Activated CD8-positive, alpha-beta T cell treated with anti-CD3 and anti-CD28 coated beads for 36 hours (primary cell): ENCODE results near the gene LACRT. TPM values are rescaled to one million over a fixed set of nuclear protein-coding genes. Genes with fewer than 3 reads are reported as not detected.

Experiments used
- ATAC-seq: fragments of 200-7000 bp; cut with Tn5 transposase; one replicate; pipeline ENCODE4 v1.10.0; 2021; ENCODE audit warnings: mild to moderate bottlenecking, moderate library complexity
- CTCF ChIA-PET: fragments of 350-600 bp; sonication (Branson Sonifier 250); formaldehyde crosslinking; loops from one replicate; lab custom pipeline; 2021; ENCODE audit warnings: antibody characterized with exemption; lab: Charles Lee
- POLR2A ChIA-PET: fragments of 350-600 bp; sonication (Branson Sonifier 250); formaldehyde crosslinking; loops from one replicate; lab custom pipeline; 2021; ENCODE audit warnings: antibody characterized with exemption; lab: Charles Lee
- DNase-seq: peaks from one replicate; pipeline ENCODE4 v3.0.0-alpha.2; 2020
- H3K27ac Mint-ChIP-seq: one replicate; pipeline ENCODE4 v1.8.0; 2021; ENCODE audit warnings: mild to moderate bottlenecking, mixed read lengths
- H3K27me3 Mint-ChIP-seq: one replicate; pipeline ENCODE4 v1.8.0; 2021; ENCODE audit warnings: mixed read lengths
- H3K36me3 Mint-ChIP-seq: one replicate; pipeline ENCODE4 v1.8.0; 2021; ENCODE audit warnings: low read depth, mixed read lengths
- H3K4me1 Mint-ChIP-seq: one replicate; pipeline ENCODE4 v1.8.0; 2021; ENCODE audit warnings: low read depth, mixed read lengths
- H3K4me3 Mint-ChIP-seq: one replicate; pipeline ENCODE4 v1.8.0; 2021; ENCODE audit warnings: mild to moderate bottlenecking, moderate library complexity, mixed read lengths
- H3K9me3 Mint-ChIP-seq: one replicate; pipeline ENCODE4 v1.8.0; 2021; ENCODE audit warnings: mixed read lengths
- intact Hi-C: fragments of 100-400 bp; cut with micrococcal nuclease; formaldehyde crosslinking; loops from one replicate; pipeline ENCODE4 v1.10.0; 2022
- total RNA-seq, 2 experiments: library from RNA; stranded (reverse); gene quantifications; one replicate each; pipeline ENCODE4 v1.2.3, GENCODE V29; 2021
- TF ChIP-seq, protein P1 (sequence below): fragments of 200-600 bp; IDR thresholded peaks from one replicate; pipeline ENCODE4 v1.8.0; 2022; ENCODE audit warnings: antibody characterized with exemption, mild to moderate bottlenecking

Gene LACRT
- total RNA-seq, 2 experiments from 2014 or later, result not detected

DNA sequence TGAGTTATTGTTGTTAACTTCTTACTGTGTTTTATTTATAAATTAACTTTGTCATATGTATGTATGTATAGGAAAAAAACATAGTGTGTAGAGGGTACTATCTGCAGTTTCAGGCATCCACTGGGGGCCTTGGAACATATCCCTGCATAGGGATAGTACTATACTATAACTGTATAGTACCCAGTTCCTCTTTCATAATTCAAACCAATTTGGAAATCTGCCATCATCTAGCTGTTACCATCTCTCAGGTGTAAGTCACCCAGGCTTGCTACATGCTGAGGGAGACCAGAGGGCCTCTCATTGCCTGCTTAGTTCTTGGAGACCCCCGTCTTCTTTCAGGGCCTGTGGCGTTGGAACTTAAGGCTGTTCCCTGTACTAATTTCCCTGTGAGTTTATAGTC is 26.4 kb upstream of the LACRT start:
- no peak for ATAC-seq
- Mint-ChIP-seq H3K9me3 (no peaks in the 10 kb centered on the region), H3K4me1 (no peaks in the 10 kb centered on the region), H3K4me3 (no peak overlapping the region), H3K36me3 (no peaks in the 10 kb centered on the region), H3K27ac (no peak overlapping the region), H3K27me3 (peaks cover 15% of the 10 kb centered on the region)
- intact Hi-C loops, result no loop called here
- no peak for DNase-seq
- TF ChIP-seq, protein P1, sequence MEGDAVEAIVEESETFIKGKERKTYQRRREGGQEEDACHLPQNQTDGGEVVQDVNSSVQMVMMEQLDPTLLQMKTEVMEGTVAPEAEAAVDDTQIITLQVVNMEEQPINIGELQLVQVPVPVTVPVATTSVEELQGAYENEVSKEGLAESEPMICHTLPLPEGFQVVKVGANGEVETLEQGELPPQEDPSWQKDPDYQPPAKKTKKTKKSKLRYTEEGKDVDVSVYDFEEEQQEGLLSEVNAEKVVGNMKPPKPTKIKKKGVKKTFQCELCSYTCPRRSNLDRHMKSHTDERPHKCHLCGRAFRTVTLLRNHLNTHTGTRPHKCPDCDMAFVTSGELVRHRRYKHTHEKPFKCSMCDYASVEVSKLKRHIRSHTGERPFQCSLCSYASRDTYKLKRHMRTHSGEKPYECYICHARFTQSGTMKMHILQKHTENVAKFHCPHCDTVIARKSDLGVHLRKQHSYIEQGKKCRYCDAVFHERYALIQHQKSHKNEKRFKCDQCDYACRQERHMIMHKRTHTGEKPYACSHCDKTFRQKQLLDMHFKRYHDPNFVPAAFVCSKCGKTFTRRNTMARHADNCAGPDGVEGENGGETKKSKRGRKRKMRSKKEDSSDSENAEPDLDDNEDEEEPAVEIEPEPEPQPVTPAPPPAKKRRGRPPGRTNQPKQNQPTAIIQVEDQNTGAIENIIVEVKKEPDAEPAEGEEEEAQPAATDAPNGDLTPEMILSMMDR, result no peak
- CTCF ChIA-PET, result interaction anchor here (0.8 kb wide), 1 partner anchor 41 kb away, joined by 3 read pairs; no protein-coding TSS in a partner anchor
- POLR2A ChIA-PET, result no interaction called here

DNA sequence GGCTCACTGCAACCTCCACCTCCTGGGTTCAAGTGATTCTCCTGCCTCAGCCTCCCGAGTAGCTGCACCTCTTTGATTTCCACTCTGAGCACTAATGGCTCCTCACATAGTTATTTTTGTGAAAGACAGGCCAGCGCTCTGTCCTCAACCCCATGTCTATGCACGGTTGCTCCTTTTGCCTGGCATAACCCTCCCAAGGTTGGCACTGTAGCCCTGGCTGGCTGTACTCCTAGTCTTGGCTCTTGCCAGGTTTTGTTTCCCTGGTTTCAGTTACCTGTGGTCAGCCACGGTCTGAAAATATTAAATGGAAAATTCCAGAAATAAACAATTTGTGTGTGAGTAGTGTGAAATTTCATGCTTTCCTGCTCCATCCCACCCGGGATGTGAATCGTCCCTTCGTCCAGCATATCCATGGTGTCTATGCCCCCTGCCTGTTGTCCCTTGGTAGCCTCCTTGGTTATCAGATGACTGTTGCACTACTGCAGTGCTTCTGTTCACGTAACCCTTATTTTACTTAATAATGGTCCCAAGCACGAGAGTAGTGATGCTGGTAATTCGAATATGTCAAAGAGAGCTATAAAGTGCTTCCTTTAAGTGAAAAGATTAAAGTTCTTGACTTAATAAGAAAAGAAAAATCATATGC is 25.7 kb upstream of the LACRT start:
- ATAC-seq (no peak), DNase-seq (no peak)
- CTCF ChIA-PET, result interaction anchor here (0.8 to 2.6 kb wide), 2 partner anchors 20 to 411 kb away, joined by 4 to 22 read pairs; no protein-coding TSS in a partner anchor
- POLR2A ChIA-PET, result no interaction called here
- H3K27me3 Mint-ChIP-seq, result peaks cover 16% of the 10 kb centered on the region
- no peaks in the 10 kb centered on the region for H3K9me3 Mint-ChIP-seq
- H3K27ac Mint-ChIP-seq, result no peak overlapping the region
- H3K36me3 Mint-ChIP-seq, result no peaks in the 10 kb centered on the region
- TF ChIP-seq, protein P1, result no peak
- no peaks in the 10 kb centered on the region for H3K4me1 Mint-ChIP-seq
- no peak overlapping the region for H3K4me3 Mint-ChIP-seq
- intact Hi-C loops, result no loop called here

DNA sequence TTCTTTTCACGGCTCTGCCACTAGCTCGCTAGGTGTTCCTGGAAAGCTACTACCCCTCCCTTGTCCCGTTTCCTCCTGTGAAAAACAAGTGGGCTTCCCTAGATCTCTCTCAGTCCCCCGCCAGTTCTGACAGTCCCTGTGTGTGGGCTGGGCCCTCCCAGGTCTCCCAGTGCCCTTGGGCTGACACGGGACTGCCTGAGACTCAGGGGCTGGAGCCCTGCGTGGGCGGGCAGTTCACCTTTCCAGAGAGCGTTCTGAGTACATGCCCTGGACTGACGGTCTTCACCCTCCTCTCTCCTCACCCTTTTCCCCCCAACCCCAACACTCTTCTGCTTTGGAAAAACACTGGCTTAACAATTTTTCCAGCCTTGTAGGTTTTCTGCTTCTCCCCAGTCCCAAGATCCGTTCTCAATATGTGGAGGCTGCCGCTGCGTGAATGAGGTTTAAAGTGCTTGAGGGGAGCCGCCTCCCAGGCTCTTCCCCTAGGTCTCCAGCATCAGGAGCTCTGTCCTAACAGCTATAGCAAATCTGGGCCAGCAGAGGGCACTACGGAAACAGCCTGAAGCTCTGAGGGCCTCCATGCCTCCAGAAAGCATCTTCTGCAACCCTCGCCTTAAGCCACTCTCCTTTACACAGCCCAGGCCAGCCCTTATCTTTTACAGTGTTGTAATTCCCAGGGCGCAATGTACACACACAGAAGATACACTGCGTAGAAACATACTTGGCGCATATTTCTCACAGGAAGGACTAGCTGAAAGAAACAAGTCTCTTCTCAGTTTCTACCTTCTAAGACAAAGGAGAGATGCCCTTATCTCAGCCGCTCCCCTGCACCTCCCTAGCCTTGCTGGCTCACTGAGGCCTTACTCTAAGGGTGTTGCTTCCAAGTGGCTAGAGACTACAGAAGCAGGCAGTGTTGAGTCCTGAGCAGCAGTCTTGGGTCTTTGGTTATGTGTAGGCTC is 23.9 kb upstream of the LACRT start:
- intact Hi-C loops, result no loop called here
- H3K27ac Mint-ChIP-seq, result no peak overlapping the region

DNA sequence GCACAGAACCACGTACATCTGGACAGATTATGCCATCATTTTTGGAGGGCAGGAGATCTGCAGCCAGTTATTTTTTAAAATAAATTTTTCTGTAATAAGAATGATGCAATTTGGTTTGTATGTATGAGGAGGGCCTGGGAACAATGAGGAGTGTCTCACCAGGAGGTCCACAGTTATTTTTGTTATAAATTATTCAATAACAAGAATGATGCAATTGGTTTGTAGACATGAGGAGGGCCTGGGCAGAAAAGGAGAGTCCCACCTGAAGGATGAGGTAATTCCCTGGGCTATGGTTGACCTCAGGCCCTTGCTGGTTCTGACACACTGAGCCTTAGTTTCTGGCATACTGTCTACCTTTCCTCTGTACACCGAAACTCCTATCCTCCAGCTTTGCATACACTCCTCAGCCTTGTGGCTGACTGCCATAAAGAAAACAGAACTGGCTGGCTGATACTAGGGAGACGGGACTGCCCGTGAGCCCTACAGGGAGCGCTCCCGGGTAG is 22.5 kb upstream of the LACRT start:
- Mint-ChIP-seq H3K27ac (no peak overlapping the region), H3K27me3 (peaks cover 15% of the 10 kb centered on the region), H3K36me3 (no peaks in the 10 kb centered on the region), H3K4me1 (no peaks in the 10 kb centered on the region), H3K4me3 (no peak overlapping the region), H3K9me3 (no peaks in the 10 kb centered on the region)
- ChIA-PET CTCF (interaction anchor here (1.4 to 2.1 kb wide), 3 partner anchors 8 to 23 kb away, joined by 5 to 20 read pairs (median 6); partner anchors contain the start of gene DCD), POLR2A (no interaction called here)
- ATAC-seq (no peak), DNase-seq (no peak)
- intact Hi-C loops, result no loop called here
- TF ChIP-seq, protein P1, result no peak

More for the DNA sequence above, 23.9 kb upstream of the LACRT start:
- DNase-seq (peak; percentile 71), ATAC-seq (peak; percentile 82)
- H3K36me3 Mint-ChIP-seq, result no peaks in the 10 kb centered on the region
- H3K27me3 Mint-ChIP-seq, result peaks cover 11% of the 10 kb centered on the region
- ChIA-PET POLR2A (interaction anchor here (0.5 kb wide), 1 partner anchor 28 kb away, joined by 3 read pairs; no protein-coding TSS in a partner anchor), CTCF (interaction anchor here (0.6 to 2.6 kb wide), 30 partner anchors 10 to 864 kb away, joined by 3 to 22 read pairs (median 4); partner anchors contain the start of gene DCD)
- H3K9me3 Mint-ChIP-seq, result no peaks in the 10 kb centered on the region
- no peak overlapping the region for H3K4me3 Mint-ChIP-seq
- H3K4me1 Mint-ChIP-seq, result no peaks in the 10 kb centered on the region
- TF ChIP-seq, protein P1, result peak; percentile 53
